H1 (cell line): ENCODE measurements around the gene SLCO4A1.

ENCODE experiments used
- BRCA1 ChIP-seq: IDR thresholded peaks from 2 replicates; pipeline ENCODE4 v1.6.1; 2012; ENCODE audit warnings: low read depth, low read length, improper control_type of control experiment
- CHD1 ChIP-seq: IDR thresholded peaks from 2 replicates; pipeline ENCODE4 v1.6.1; 2012; ENCODE audit warnings: low read depth, low read length, improper control_type of control experiment
- EP300 ChIP-seq, 2 experiments: IDR thresholded peaks; 1 replicate in 1 of 2; 2 replicates in 1 of 2; pipeline ENCODE4 v1.6.1; 2011 to 2012; ENCODE audit warnings: low read depth in 2 of 2, low read length in 2 of 2, mild to moderate bottlenecking in 2 of 2, borderline replicate concordance in 1 of 2, inconsistent platforms in 1 of 2, moderate library complexity in 1 of 2
- EZH2 ChIP-seq: fragments of 200-600 bp; sonication (generic); IDR thresholded peaks from 2 replicates; pipeline ENCODE4 v1.7.1; 2012; ENCODE audit warnings: low read depth, mild to moderate bottlenecking, moderate library complexity, low read length, inconsistent platforms; ENCODE audit not compliant: severe bottlenecking
- GABPA ChIP-seq: IDR thresholded peaks from 2 replicates; pipeline ENCODE4 v1.6.1; 2011; ENCODE audit warnings: mild to moderate bottlenecking, low read length, moderate library complexity, borderline replicate concordance; ENCODE audit not compliant: insufficient read depth
- HDAC6 ChIP-seq: IDR thresholded peaks from one replicate; pipeline ENCODE4 v1.7.1; 2012; ENCODE audit warnings: low read depth, mild to moderate bottlenecking, inconsistent platforms, low read length, moderate library complexity
- JUND ChIP-seq: IDR thresholded peaks from 2 replicates; pipeline ENCODE4 v1.6.1; 2011; ENCODE audit warnings: mild to moderate bottlenecking, improper control_type of control experiment, low read length
- MAX ChIP-seq: IDR thresholded peaks from 2 replicates; pipeline ENCODE4 v1.6.1; 2012; ENCODE audit warnings: inconsistent platforms
- PHF8 ChIP-seq: fragments of 200-600 bp; sonication (generic); conservative IDR thresholded peaks from 2 replicates; pipeline ENCODE4 v1.7.1; 2012; ENCODE audit warnings: low read depth, mild to moderate bottlenecking, inconsistent platforms, low read length, moderate library complexity
- POLR2A ChIP-seq, 2 experiments: IDR thresholded peaks; 1 replicate in 1 of 2; 2 replicates in 1 of 2; pipeline ENCODE4 v1.6.1; 2011; ENCODE audit warnings: low read depth in 2 of 2, low read length in 2 of 2, mild to moderate bottlenecking in 2 of 2; ENCODE audit errors: control extremely low read depth in 1 of 2
- SAP30 ChIP-seq: fragments of 300-600 bp; sonication (generic); IDR thresholded peaks from 2 replicates; pipeline ENCODE4 v1.7.1; 2012; ENCODE audit warnings: low read length, moderate library complexity, mild to moderate bottlenecking, inconsistent platforms; ENCODE audit not compliant: insufficient read depth, insufficient replicate concordance
- SUZ12 ChIP-seq: fragments of 200-600 bp; sonication (generic); IDR thresholded peaks from 2 replicates; pipeline ENCODE4 v1.6.1; 2012; ENCODE audit warnings: mild to moderate bottlenecking, inconsistent platforms, low read length, moderate library complexity, mixed read lengths
- YY1 ChIP-seq: IDR thresholded peaks from 2 replicates; pipeline ENCODE4 v1.6.1; 2011; ENCODE audit warnings: low read depth, mild to moderate bottlenecking, low read length
- TF ChIP-seq, protein P1 (sequence below), 3 experiments: IDR thresholded peaks; 1 replicate in 2 of 3; 2 replicates in 1 of 3; pipeline versions ENCODE4 v1.5.1 to v1.6.1; 2011; ENCODE audit warnings: low read length in 3 of 3, mild to moderate bottlenecking in 3 of 3, inconsistent platforms in 2 of 3, low read depth in 1 of 3, moderate library complexity in 1 of 3; ENCODE audit not compliant: insufficient read depth in 1 of 3; ENCODE audit errors: control extremely low read depth in 1 of 3

GRCh38 chr20:62668441-62669027, 26.2 kb downstream of the SLCO4A1 start:
- TF ChIP-seq GABPA = peak; percentile 82; the same call in 1 of the 2 replicates
- TF ChIP-seq MAX = no peak
- no peak for TF ChIP-seq POLR2A (IDR thresholded peaks at IDR 0.05; ENCODE audit: control extremely low read depth in 1 of 2, low read depth in 2 of 2, low read length in 2 of 2)
- TF ChIP-seq HDAC6 = no peak
- TF ChIP-seq YY1 = peak; percentile 59; the same call in 1 of the 2 replicates
- TF ChIP-seq EP300 (IDR thresholded peaks at IDR 0.05; ENCODE audit: borderline replicate concordance in 1 of 2, low read depth in 2 of 2, low read length in 2 of 2) = no peak
- no peak for TF ChIP-seq EZH2
- TF ChIP-seq, protein P1, sequence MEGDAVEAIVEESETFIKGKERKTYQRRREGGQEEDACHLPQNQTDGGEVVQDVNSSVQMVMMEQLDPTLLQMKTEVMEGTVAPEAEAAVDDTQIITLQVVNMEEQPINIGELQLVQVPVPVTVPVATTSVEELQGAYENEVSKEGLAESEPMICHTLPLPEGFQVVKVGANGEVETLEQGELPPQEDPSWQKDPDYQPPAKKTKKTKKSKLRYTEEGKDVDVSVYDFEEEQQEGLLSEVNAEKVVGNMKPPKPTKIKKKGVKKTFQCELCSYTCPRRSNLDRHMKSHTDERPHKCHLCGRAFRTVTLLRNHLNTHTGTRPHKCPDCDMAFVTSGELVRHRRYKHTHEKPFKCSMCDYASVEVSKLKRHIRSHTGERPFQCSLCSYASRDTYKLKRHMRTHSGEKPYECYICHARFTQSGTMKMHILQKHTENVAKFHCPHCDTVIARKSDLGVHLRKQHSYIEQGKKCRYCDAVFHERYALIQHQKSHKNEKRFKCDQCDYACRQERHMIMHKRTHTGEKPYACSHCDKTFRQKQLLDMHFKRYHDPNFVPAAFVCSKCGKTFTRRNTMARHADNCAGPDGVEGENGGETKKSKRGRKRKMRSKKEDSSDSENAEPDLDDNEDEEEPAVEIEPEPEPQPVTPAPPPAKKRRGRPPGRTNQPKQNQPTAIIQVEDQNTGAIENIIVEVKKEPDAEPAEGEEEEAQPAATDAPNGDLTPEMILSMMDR (IDR thresholded peaks at IDR 0.05; ENCODE audit: control extremely low read depth in 1 of 3, insufficient read depth in 1 of 3, low read depth in 1 of 3, low read length in 3 of 3) = peak; percentile 87 to 96 (median 94)
- no peak for TF ChIP-seq JUND
- TF ChIP-seq CHD1 = no peak
- no peak for TF ChIP-seq SUZ12
- no peak for TF ChIP-seq SAP30
- no peak for TF ChIP-seq BRCA1
- TF ChIP-seq PHF8 = no peak
